ENCODE measurements around the gene CASKIN2.

DNA sequence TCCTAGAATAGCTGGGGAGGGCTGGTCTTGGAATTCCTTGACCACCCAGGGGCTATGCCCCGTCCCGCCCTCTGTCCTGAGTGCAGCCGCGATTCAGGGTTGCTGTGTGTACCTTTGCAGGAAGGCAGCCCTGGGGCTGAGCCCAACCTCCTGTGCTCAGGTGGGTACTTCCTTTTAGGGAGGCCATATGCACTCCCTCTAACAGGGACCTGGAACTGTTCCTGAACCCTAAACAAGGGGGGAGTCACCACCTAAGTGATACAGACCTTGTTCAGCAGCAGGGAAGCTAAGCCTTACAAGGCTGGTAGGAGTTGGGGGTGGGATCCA lies 34.8 kb upstream of the CASKIN2 start:
- TF ChIP-seq CTCF (IDR thresholded peaks at IDR 0.05) (no peak), POLR2A (IDR thresholded peaks at IDR 0.05) (no peak)

Data from esophagus squamous epithelium (tissue), 4 donors.